Liver (tissue), 9 donors: ENCODE measurements around the gene RANBP3. TPM values are rescaled to one million over a fixed set of nuclear protein-coding genes. Genes with fewer than 3 reads are reported as not detected.

Source experiments
- DNase-seq: peaks from one replicate; pipeline ENCODE4 v3.0.0-alpha.2; 2017; ENCODE audit warnings: low spot score
- H3K27ac ChIP-seq, 2 donors: one replicate each; pipeline ENCODE4 v1.7.0; 2013; ENCODE audit warnings: inconsistent platforms in 2 of 2, low read length in 2 of 2, control low read depth in 1 of 2, low read depth in 1 of 2, mild to moderate bottlenecking in 1 of 2
- H3K27me3 ChIP-seq, 4 donors: one replicate each; pipeline versions ENCODE4 v1.6.1 to v1.7.0; 2013; ENCODE audit warnings: low read length in 3 of 4, inconsistent platforms in 1 of 4, mild to moderate bottlenecking in 1 of 4, moderate library complexity in 1 of 4; ENCODE audit not compliant: control insufficient read depth in 4 of 4, insufficient read depth in 4 of 4
- H3K36me3 ChIP-seq, 4 donors: one replicate each; pipeline versions ENCODE4 v1.6.1 to v1.7.0; 2013; ENCODE audit warnings: low read length in 3 of 4, mild to moderate bottlenecking in 3 of 4, low read depth in 1 of 4, moderate library complexity in 1 of 4; ENCODE audit not compliant: control insufficient read depth in 4 of 4, insufficient read depth in 3 of 4
- H3K4me1 ChIP-seq, 4 donors: one replicate each; pipeline versions ENCODE4 v1.6.1 to v1.7.0; 2013; ENCODE audit warnings: low read length in 3 of 4, mild to moderate bottlenecking in 3 of 4, moderate library complexity in 1 of 4; ENCODE audit not compliant: control insufficient read depth in 4 of 4, insufficient read depth in 4 of 4
- H3K4me3 ChIP-seq, 3 donors: one replicate each; pipeline versions ENCODE4 v1.6.1 to v1.7.0; 2013; ENCODE audit warnings: low read length in 3 of 3, control low read depth in 1 of 3, low read depth in 1 of 3, mild to moderate bottlenecking in 1 of 3
- H3K9ac ChIP-seq, 2 donors: one replicate each; pipeline ENCODE4 v1.7.0; 2013; ENCODE audit warnings: low read length in 2 of 2, mild to moderate bottlenecking in 2 of 2, moderate library complexity in 2 of 2, control low read depth in 1 of 2, low read depth in 1 of 2
- H3K9me3 ChIP-seq, 4 donors: one replicate each; pipeline versions ENCODE4 v1.6.1 to v1.7.0; 2013; ENCODE audit warnings: low read length in 3 of 4; ENCODE audit not compliant: control insufficient read depth in 4 of 4
- ATF3 ChIP-seq: IDR thresholded peaks from 2 replicates; pipeline ENCODE4 v1.6.1; 2016; ENCODE audit warnings: antibody characterized with exemption
- EGR1 ChIP-seq, 2 donors: IDR thresholded peaks; 2 replicates each; pipeline ENCODE4 v1.6.1; 2016 to 2018; ENCODE audit warnings: antibody characterized with exemption in 2 of 2, low read depth in 2 of 2
- FOXA1 ChIP-seq: IDR thresholded peaks from 2 replicates; pipeline ENCODE4 v1.6.1; 2016; ENCODE audit warnings: antibody characterized with exemption
- FOXA2 ChIP-seq: IDR thresholded peaks from 2 replicates; pipeline ENCODE4 v1.6.1; 2016; ENCODE audit warnings: antibody characterized with exemption
- GABPA ChIP-seq, 2 donors: IDR thresholded peaks in 1 of 2; conservative IDR thresholded peaks in 1 of 2; 2 replicates each; pipeline ENCODE4 v1.6.1; 2016; ENCODE audit warnings: antibody characterized with exemption in 2 of 2, mild to moderate bottlenecking in 1 of 2, moderate library complexity in 1 of 2
- HNF4A ChIP-seq, 2 donors: conservative IDR thresholded peaks; 2 replicates each; pipeline ENCODE4 v1.6.1; 2016; ENCODE audit warnings: antibody characterized with exemption in 2 of 2, mild to moderate bottlenecking in 2 of 2
- HNF4G ChIP-seq: IDR thresholded peaks from 2 replicates; pipeline ENCODE4 v1.6.1; 2016; ENCODE audit warnings: antibody characterized with exemption
- JUND ChIP-seq, 2 donors: IDR thresholded peaks; 2 replicates each; pipeline ENCODE4 v1.6.1; 2016; ENCODE audit warnings: antibody characterized with exemption in 2 of 2
- NR2F2 ChIP-seq: IDR thresholded peaks from 2 replicates; pipeline ENCODE4 v1.6.1; 2016; ENCODE audit warnings: antibody characterized with exemption
- RAD21 ChIP-seq, 2 donors: IDR thresholded peaks; 2 replicates each; pipeline ENCODE4 v1.6.1; 2016; ENCODE audit warnings: antibody characterized with exemption in 2 of 2, mild to moderate bottlenecking in 2 of 2
- RXRA ChIP-seq, 2 donors: IDR thresholded peaks; 2 replicates each; pipeline ENCODE4 v1.6.1; 2017 to 2018; ENCODE audit warnings: antibody characterized with exemption in 2 of 2, mild to moderate bottlenecking in 1 of 2
- SP1 ChIP-seq: IDR thresholded peaks from 2 replicates; pipeline ENCODE4 v1.6.1; 2018; ENCODE audit warnings: antibody characterized with exemption, mild to moderate bottlenecking
- TAF1 ChIP-seq: conservative IDR thresholded peaks from 2 replicates; pipeline ENCODE4 v1.6.1; 2016; ENCODE audit warnings: antibody characterized with exemption, mild to moderate bottlenecking
- YY1 ChIP-seq: IDR thresholded peaks from 2 replicates; pipeline ENCODE4 v1.6.1; 2016; ENCODE audit warnings: antibody characterized with exemption, mild to moderate bottlenecking
- ZBTB33 ChIP-seq: IDR thresholded peaks from 2 replicates; pipeline ENCODE4 v1.6.1; 2016; ENCODE audit warnings: antibody characterized with exemption
- WGBS: extraction: QIAGEN DNeasy Blood & Tissue Kit; methylation state at CpG from one replicate; pipeline ENCODE4 v1.1.7; 2013; 5-methylcytosine and 5-hydroxymethylcytosine counted together
- polyA plus RNA-seq, 2 donors: library from polyadenylated mRNA; stranded (reverse) in 1 of 2; unstranded in 1 of 2; fragments of 200-250 nt in 1 of 2; fragments of >200 nt in 1 of 2; fragmentation: Nextera tagmentation in 1 of 2; extraction: Ambion mirVana in 1 of 2; gene quantifications; one replicate each; pipeline versions ENCODE4 v1.2.1 to v1.2.3, GENCODE V29; 2013 to 2015
- total RNA-seq, 2 donors: library from RNA; depleted of rRNA; stranded (reverse); fragments of >200 nt; gene quantifications; one replicate each; pipeline ENCODE4 v1.2.3, GENCODE V29; 2014
- TF ChIP-seq, protein P1 (sequence below): IDR thresholded peaks from 2 replicates; pipeline ENCODE4 v1.6.1; 2016; ENCODE audit warnings: antibody characterized with exemption
- TF ChIP-seq, protein P2 (sequence below): fragments of 150-350 bp; IDR thresholded peaks from 2 replicates; pipeline ENCODE4 v1.5.1; 2017; ENCODE audit warnings: improper control_type of control experiment, low read depth, low read length; ENCODE audit not compliant: missing input control
- TF ChIP-seq, protein P3 (sequence below): IDR thresholded peaks from 2 replicates; pipeline ENCODE4 v1.6.1; 2016; ENCODE audit warnings: antibody characterized with exemption, mild to moderate bottlenecking
- donor health status: healthy.
- donor health status: healthy.
- donor health status: healthy.
- donor health status: healthy.
- donor health status: healthy.

The RANBP3 gene
- total and polyA plus RNA-seq, 4 donors = 10.0 to 23.3 (median 20.7) TPM

DNA sequence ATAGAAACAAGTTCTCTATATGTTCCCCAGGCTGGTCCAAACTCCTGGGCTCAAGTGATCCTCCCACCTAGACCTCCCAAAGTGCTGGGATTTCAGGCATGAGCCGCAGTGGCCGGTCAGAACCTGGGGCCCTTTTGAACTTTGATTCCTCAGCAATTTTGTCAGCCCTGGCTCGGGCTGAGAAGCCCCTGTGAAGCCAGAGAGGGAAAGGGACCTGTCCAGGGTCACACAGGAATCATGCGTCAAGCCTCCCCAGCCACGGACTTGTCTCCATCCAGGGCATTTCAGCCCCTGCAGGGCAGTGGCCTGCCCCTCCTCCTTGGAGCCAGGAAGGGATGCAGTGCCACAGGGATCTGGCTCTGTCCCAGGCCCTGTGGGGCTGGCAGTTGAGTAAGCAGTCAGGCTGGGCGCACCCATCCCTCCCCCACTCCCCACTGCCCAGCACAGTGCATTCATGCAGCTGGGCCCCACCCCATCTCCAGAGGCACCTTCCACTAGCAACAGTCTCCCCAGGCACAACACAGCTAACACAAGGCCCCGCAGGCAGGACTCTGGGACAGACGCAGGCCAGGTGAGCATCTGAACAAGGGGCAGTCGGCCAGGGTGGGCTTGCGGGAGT, 64.1 kb downstream of the RANBP3 start, which contains the start of gene CAPS (continued):
- TF ChIP-seq ZBTB33 = no peak
- no peak for TF ChIP-seq YY1

GRCh38 chr19:5911366-5911765, 66.6 kb downstream of the RANBP3 start:
- Histone ChIP-seq H3K9ac (no peak overlapping the region), H3K27ac (no peak overlapping the region), H3K4me3 (no peak overlapping the region), H3K27me3 (no peaks in the 10 kb centered on the region), H3K9me3 (no peaks in the 10 kb centered on the region), H3K36me3 (peaks cover 0 to 20% (median 5%) of the 10 kb centered on the region in 4 donors), H3K4me1 (peaks cover 6 to 24% (median 15%) of the 10 kb centered on the region in 4 donors)
- TF ChIP-seq RXRA (IDR thresholded peaks at IDR 0.05) = no peak
- TF ChIP-seq NR2F2 = no peak
- TF ChIP-seq HNF4G = no peak
- DNase-seq = no peak
- WGBS = 100% methylated on average over 1 of the region's 1 CpG

DNA sequence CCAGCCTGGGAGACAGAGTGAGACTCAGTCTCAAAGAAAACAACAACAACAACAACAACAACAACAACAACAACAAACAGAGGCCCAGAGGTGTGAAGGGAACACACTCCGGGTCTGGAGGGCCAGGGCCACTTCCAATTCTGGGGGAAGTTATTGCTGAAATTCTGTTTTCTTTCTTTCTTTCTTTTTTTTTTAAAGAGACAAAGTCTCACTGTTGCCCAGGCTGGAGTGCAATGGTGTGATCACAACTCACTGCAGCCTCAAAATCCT, 67.4 kb downstream of the RANBP3 start:
- TF ChIP-seq RXRA (IDR thresholded peaks at IDR 0.05) (no peak), SP1 (no peak), HNF4G (no peak), NR2F2 (no peak), EGR1 (IDR thresholded peaks at IDR 0.05; ENCODE audit: low read depth in 2 of 2) (no peak), HNF4A (conservative IDR thresholded peaks at IDR 0.05) (no peak), FOXA1 (no peak), JUND (IDR thresholded peaks at IDR 0.05) (no peak), GABPA (IDR thresholded peaks at IDR 0.05 in 1 of 2, conservative IDR thresholded peaks at IDR 0.05 in 1 of 2) (no peak), FOXA2 (no peak), TAF1 (no peak), YY1 (no peak), ZBTB33 (no peak), RAD21 (IDR thresholded peaks at IDR 0.05) (no peak), ATF3 (no peak)
- TF ChIP-seq, protein P1, sequence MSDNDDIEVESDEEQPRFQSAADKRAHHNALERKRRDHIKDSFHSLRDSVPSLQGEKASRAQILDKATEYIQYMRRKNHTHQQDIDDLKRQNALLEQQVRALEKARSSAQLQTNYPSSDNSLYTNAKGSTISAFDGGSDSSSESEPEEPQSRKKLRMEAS = no peak
- TF ChIP-seq, protein P2, sequence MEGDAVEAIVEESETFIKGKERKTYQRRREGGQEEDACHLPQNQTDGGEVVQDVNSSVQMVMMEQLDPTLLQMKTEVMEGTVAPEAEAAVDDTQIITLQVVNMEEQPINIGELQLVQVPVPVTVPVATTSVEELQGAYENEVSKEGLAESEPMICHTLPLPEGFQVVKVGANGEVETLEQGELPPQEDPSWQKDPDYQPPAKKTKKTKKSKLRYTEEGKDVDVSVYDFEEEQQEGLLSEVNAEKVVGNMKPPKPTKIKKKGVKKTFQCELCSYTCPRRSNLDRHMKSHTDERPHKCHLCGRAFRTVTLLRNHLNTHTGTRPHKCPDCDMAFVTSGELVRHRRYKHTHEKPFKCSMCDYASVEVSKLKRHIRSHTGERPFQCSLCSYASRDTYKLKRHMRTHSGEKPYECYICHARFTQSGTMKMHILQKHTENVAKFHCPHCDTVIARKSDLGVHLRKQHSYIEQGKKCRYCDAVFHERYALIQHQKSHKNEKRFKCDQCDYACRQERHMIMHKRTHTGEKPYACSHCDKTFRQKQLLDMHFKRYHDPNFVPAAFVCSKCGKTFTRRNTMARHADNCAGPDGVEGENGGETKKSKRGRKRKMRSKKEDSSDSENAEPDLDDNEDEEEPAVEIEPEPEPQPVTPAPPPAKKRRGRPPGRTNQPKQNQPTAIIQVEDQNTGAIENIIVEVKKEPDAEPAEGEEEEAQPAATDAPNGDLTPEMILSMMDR = no peak
- TF ChIP-seq, protein P3, sequence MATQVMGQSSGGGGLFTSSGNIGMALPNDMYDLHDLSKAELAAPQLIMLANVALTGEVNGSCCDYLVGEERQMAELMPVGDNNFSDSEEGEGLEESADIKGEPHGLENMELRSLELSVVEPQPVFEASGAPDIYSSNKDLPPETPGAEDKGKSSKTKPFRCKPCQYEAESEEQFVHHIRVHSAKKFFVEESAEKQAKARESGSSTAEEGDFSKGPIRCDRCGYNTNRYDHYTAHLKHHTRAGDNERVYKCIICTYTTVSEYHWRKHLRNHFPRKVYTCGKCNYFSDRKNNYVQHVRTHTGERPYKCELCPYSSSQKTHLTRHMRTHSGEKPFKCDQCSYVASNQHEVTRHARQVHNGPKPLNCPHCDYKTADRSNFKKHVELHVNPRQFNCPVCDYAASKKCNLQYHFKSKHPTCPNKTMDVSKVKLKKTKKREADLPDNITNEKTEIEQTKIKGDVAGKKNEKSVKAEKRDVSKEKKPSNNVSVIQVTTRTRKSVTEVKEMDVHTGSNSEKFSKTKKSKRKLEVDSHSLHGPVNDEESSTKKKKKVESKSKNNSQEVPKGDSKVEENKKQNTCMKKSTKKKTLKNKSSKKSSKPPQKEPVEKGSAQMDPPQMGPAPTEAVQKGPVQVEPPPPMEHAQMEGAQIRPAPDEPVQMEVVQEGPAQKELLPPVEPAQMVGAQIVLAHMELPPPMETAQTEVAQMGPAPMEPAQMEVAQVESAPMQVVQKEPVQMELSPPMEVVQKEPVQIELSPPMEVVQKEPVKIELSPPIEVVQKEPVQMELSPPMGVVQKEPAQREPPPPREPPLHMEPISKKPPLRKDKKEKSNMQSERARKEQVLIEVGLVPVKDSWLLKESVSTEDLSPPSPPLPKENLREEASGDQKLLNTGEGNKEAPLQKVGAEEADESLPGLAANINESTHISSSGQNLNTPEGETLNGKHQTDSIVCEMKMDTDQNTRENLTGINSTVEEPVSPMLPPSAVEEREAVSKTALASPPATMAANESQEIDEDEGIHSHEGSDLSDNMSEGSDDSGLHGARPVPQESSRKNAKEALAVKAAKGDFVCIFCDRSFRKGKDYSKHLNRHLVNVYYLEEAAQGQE = no peak
- Histone ChIP-seq H3K36me3 (peaks cover 0 to 14% (median 4%) of the 10 kb centered on the region in 4 donors), H3K4me1 (peaks cover 6 to 32% (median 18%) of the 10 kb centered on the region in 4 donors), H3K4me3 (no peak overlapping the region), H3K9ac (no peak overlapping the region), H3K27me3 (no peaks in the 10 kb centered on the region), H3K27ac (no peak overlapping the region), H3K9me3 (no peaks in the 10 kb centered on the region)
- WGBS = 94% methylated on average over 1 of the region's 1 CpG
- DNase-seq = no peak
